PC-9 (cell line): ENCODE measurements around the gene RNF6. TPM values are rescaled to one million over a fixed set of nuclear protein-coding genes. Genes with fewer than 3 reads are reported as not detected.

Experiments
- BruUV-seq: library from RNA; stranded (reverse); fragments of 400-500 nt; replicated peaks from 2 replicates; lab custom pipeline; 2021; lab: Mats Ljungman, UMichigan
- CTCF ChIA-PET: fragments of 300-600 bp; sonication (Branson Sonifier 250); formaldehyde crosslinking; loops from one replicate; lab custom pipeline; 2022; ENCODE audit warnings: antibody characterized with exemption; lab: Charles Lee
- POLR2A ChIA-PET: fragments of 300-600 bp; sonication (Branson Sonifier 250); formaldehyde crosslinking; loops from one replicate; lab custom pipeline; 2022; ENCODE audit warnings: antibody characterized with exemption; ENCODE audit not compliant: unreplicated experiment; lab: Charles Lee
- DNase-seq, 2 experiments: peaks; one replicate each; pipeline versions ENCODE4 v3.0.0 to v3.0.0-alpha.2; 2015 to 2022; ENCODE audit warnings: mixed read lengths in 1 of 2
- H2AFZ ChIP-seq: fragments of 200-600 bp; sonication (generic); 2 replicates; pipeline ENCODE4 v1.8.1; 2017; ENCODE audit warnings: antibody characterized with exemption
- H3F3A ChIP-seq: fragments of 200-600 bp; sonication (generic); 2 replicates; pipeline ENCODE4 v1.8.1; 2017; ENCODE audit warnings: antibody characterized with exemption, mild to moderate bottlenecking, low read depth; ENCODE audit not compliant: insufficient read depth
- H3K27ac ChIP-seq: fragments of 200-600 bp; sonication (generic); 2 replicates; pipeline ENCODE4 v1.6.1; 2016; ENCODE audit warnings: mixed run types
- H3K27me3 ChIP-seq: fragments of 200-600 bp; sonication (generic); 2 replicates; pipeline ENCODE4 v1.6.1; 2016; ENCODE audit warnings: low read depth, mixed run types; ENCODE audit not compliant: insufficient read depth
- H3K36me3 ChIP-seq: fragments of 200-600 bp; sonication (generic); 2 replicates; pipeline ENCODE4 v1.6.1; 2016; ENCODE audit warnings: low read depth, mixed run types
- H3K4me1 ChIP-seq: fragments of 200-600 bp; sonication (generic); replicated peaks from 2 replicates; pipeline ENCODE4 v1.6.1; 2016; ENCODE audit warnings: mixed run types; ENCODE audit not compliant: insufficient read depth
- H3K4me2 ChIP-seq: fragments of 200-600 bp; sonication (generic); 2 replicates; pipeline ENCODE4 v1.6.1; 2017; ENCODE audit warnings: mixed run types
- H3K4me3 ChIP-seq: fragments of 200-600 bp; sonication (generic); 2 replicates; pipeline ENCODE4 v1.6.1; 2016; ENCODE audit warnings: mixed run types
- H3K79me2 ChIP-seq: fragments of 200-600 bp; sonication (generic); 2 replicates; pipeline ENCODE4 v1.6.1; 2017; ENCODE audit warnings: low read depth, mixed run types
- H3K9me2 ChIP-seq: fragments of 200-600 bp; sonication (generic); 2 replicates; pipeline ENCODE4 v1.8.1; 2017; ENCODE audit warnings: mild to moderate bottlenecking; ENCODE audit not compliant: insufficient read depth
- H3K9me3 ChIP-seq: fragments of 200-600 bp; sonication (generic); 2 replicates; pipeline ENCODE4 v1.8.1; 2016; ENCODE audit warnings: low read depth; ENCODE audit not compliant: insufficient read depth
- H4K20me1 ChIP-seq: fragments of 200-600 bp; sonication (generic); 2 replicates; pipeline ENCODE4 v1.8.1; 2017; ENCODE audit not compliant: insufficient read depth
- CTCF ChIP-seq: fragments of 200-600 bp; sonication (generic); conservative IDR thresholded peaks from 2 replicates; pipeline ENCODE4 v1.6.1; 2017; ENCODE audit warnings: mixed run types, antibody characterized with exemption, mild to moderate bottlenecking, moderate library complexity
- EZH2 ChIP-seq: fragments of 200-600 bp; sonication (generic); IDR thresholded peaks from 2 replicates; pipeline ENCODE4 v1.8.0; 2017; ENCODE audit warnings: antibody characterized with exemption, low read depth
- intact Hi-C: fragments of 100-400 bp; cut with micrococcal nuclease; formaldehyde crosslinking; loops from one replicate; pipeline ENCODE4 v1.10.0; 2022; ENCODE audit not compliant: unreplicated experiment
- total RNA-seq: library from RNA; stranded (reverse); gene quantifications from 2 replicates; pipeline ENCODE4 v1.2.3, GENCODE V29; 2021

RNF6 gene
- total RNA-seq, 1 experiment from 2014 or later = 30.3 TPM

DNA sequence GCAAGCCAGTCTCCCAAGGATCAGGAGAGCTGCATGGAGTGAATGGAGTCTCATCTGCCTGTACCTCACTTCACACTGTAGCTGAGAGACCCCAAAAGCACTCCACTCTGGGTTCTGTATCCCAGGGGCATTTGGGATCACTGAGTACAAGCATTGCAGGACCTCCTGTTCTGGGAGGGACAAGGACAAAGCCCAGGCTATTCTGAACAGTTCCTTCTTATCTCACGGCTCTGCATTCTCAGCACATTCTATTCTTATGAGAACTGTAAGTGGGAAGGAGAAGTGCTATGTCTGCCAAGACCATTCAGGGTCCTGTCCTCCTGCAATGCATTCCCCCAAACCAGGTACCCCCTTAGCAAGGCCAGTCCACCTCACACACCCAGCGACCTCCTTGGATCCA, 42.8 kb downstream of the RNF6 start:
- no peak for TF ChIP-seq EZH2
- no peak overlapping the region for H3K4me2 ChIP-seq
- no peak overlapping the region for H3K27ac ChIP-seq
- ChIA-PET POLR2A (no interaction called here), CTCF (no interaction called here)
- no TSS peak for BruUV-seq
- no peaks in the 10 kb centered on the region for H3K9me2 ChIP-seq
- DNase-seq = no peak
- H3K79me2 ChIP-seq = no peaks in the 10 kb centered on the region
- intact Hi-C loops = no loop called here
- no peaks in the 10 kb centered on the region for H3K4me1 ChIP-seq
- no peak overlapping the region for H2AFZ ChIP-seq
- no peaks in the 10 kb centered on the region for H3K36me3 ChIP-seq
- no peak overlapping the region for H3K4me3 ChIP-seq
- no peaks in the 10 kb centered on the region for H4K20me1 ChIP-seq
- H3K9me3 ChIP-seq = no peaks in the 10 kb centered on the region
- no peaks in the 10 kb centered on the region for H3F3A ChIP-seq
- H3K27me3 ChIP-seq = peaks cover 64% of the 10 kb centered on the region

DNA sequence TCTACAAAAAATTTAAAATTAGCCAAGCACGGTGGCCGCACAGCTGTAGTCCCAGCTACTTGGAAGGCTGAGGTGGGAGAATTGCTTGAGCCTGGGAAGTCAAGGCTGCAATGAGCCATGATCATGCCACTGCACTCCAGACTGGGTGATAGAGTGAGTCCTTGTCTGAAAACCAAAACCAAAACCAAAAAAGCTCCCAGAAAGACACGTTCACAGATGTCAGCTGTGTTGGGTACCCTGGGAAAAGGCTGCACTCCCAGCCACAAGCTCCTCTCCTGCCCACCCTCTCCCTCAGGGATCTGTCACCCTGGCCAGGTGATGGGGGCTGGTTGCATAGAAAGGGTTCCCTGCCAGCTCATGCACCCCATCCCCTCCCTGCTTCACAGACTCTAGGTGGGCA, 53.3 kb downstream of the RNF6 start:
- H3K79me2 ChIP-seq = no peaks in the 10 kb centered on the region
- DNase-seq = no peak
- peaks cover 56% of the 10 kb centered on the region; the same call in 1 of the 2 replicates for H3K27me3 ChIP-seq
- ChIA-PET CTCF (no interaction called here), POLR2A (no interaction called here)
- no peak overlapping the region for H3K4me2 ChIP-seq
- BruUV-seq = no TSS peak
- H3K9me3 ChIP-seq = no peaks in the 10 kb centered on the region
- H3K4me1 ChIP-seq = no peaks in the 10 kb centered on the region
- no peak overlapping the region for H2AFZ ChIP-seq
- H3K27ac ChIP-seq = no peak overlapping the region
- H3F3A ChIP-seq = no peaks in the 10 kb centered on the region
- intact Hi-C loops = no loop called here
- no peak overlapping the region for H3K4me3 ChIP-seq
- H3K36me3 ChIP-seq = no peaks in the 10 kb centered on the region
- no peaks in the 10 kb centered on the region for H4K20me1 ChIP-seq
- TF ChIP-seq EZH2 (no peak), CTCF (no peak)
- no peaks in the 10 kb centered on the region for H3K9me2 ChIP-seq

- Histone ChIP-seq H3K27me3 (peaks cover 56% of the 10 kb centered on the region; the same call in 1 of the 2 replicates), H3F3A (no peaks in the 10 kb centered on the region), H3K4me2 (no peak overlapping the region), H3K4me3 (no peak overlapping the region), H3K4me1 (no peaks in the 10 kb centered on the region), H4K20me1 (no peaks in the 10 kb centered on the region), H3K9me3 (no peaks in the 10 kb centered on the region), H3K36me3 (no peaks in the 10 kb centered on the region), H2AFZ (no peak overlapping the region), H3K27ac (no peak overlapping the region), H3K9me2 (no peaks in the 10 kb centered on the region), H3K79me2 (no peaks in the 10 kb centered on the region)
- POLR2A ChIA-PET = no interaction called here
- BruUV-seq = no TSS peak
- CTCF ChIA-PET = interaction anchor here (0.6 kb wide), 1 partner anchor 16 kb away, joined by 5 read pairs; no protein-coding TSS in a partner anchor
- intact Hi-C loops = no loop called here
- TF ChIP-seq EZH2 = no peak
- DNase-seq = no peak
These were observed 53.8 kb downstream of the RNF6 start for GRCh38 chr13:26168237-26168814.

DNA sequence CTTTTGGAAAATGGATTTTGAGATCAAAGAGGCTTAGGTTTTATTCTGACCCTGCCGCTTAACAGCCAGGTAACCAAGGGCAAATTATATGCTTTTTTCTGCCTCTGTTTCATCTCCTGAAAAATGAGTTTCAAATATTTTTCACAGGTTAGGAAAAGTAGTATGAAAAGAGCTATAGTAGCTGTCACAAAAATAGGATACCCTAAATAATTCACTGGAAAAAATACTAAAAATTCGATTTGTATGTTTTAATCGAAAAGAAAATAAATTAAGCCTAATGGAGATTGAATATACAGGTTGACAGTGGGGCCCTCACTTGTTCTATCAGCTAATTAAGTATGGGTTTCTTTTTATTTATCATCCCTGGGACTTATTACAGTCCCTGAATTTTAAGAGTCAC, 58.3 kb downstream of the RNF6 start:
- no peak for DNase-seq
- H3K4me2 ChIP-seq = no peak overlapping the region
- H3K4me1 ChIP-seq = no peaks in the 10 kb centered on the region
- no peaks in the 10 kb centered on the region for H3K9me3 ChIP-seq
- no peaks in the 10 kb centered on the region for H4K20me1 ChIP-seq
- no peaks in the 10 kb centered on the region for H3F3A ChIP-seq
- H3K9me2 ChIP-seq = no peaks in the 10 kb centered on the region
- intact Hi-C loops = no loop called here
- peaks cover 47% of the 10 kb centered on the region; the same call in 1 of the 2 replicates for H3K27me3 ChIP-seq
- H3K36me3 ChIP-seq = no peaks in the 10 kb centered on the region
- H3K27ac ChIP-seq = no peak overlapping the region
- BruUV-seq = no TSS peak
- CTCF ChIA-PET = no interaction called here
- H3K79me2 ChIP-seq = no peaks in the 10 kb centered on the region
- H3K4me3 ChIP-seq = no peak overlapping the region
- POLR2A ChIA-PET = no interaction called here
- no peak for TF ChIP-seq EZH2
- no peak overlapping the region for H2AFZ ChIP-seq

Other genes with a start within 250 kb of the RNF6 start
- not detected in 2 replicates for gene SHISA2, start 170.3 kb downstream of the RNF6 start, total RNA-seq
- 14.8 and 16.8 TPM in 2 replicates for gene CDK8, start 31.8 kb upstream of the RNF6 start, total RNA-seq